Ishikawa (cell line): Measurements from ENCODE around the gene SYT7.

Source experiments
- CEBPB ChIP-seq: IDR thresholded peaks from 2 replicates; pipeline ENCODE4 v1.6.1; 2012
- CREB1 ChIP-seq: IDR thresholded peaks from 2 replicates; pipeline ENCODE4 v1.6.1; 2012; ENCODE audit warnings: low read depth
- EGR1 ChIP-seq: IDR thresholded peaks from 2 replicates; pipeline ENCODE4 v1.6.1; 2012
- EP300 ChIP-seq: IDR thresholded peaks from 2 replicates; pipeline ENCODE4 v1.6.1; 2012; ENCODE audit warnings: borderline replicate concordance
- FOXM1 ChIP-seq: IDR thresholded peaks from 2 replicates; pipeline ENCODE4 v1.6.1; 2012; ENCODE audit warnings: low read depth, borderline replicate concordance
- MAX ChIP-seq: IDR thresholded peaks from 2 replicates; pipeline ENCODE4 v1.6.1; 2012
- NFIC ChIP-seq: IDR thresholded peaks from 2 replicates; pipeline ENCODE4 v1.6.1; 2012
- RAD21 ChIP-seq: IDR thresholded peaks from 2 replicates; pipeline ENCODE4 v1.6.1; 2012; ENCODE audit warnings: low read depth
- REST ChIP-seq: IDR thresholded peaks from 2 replicates; pipeline ENCODE4 v1.6.1; 2012; ENCODE audit warnings: low read depth, mild to moderate bottlenecking
- TAF1 ChIP-seq: IDR thresholded peaks from 2 replicates; pipeline ENCODE4 v1.6.1; 2012; ENCODE audit warnings: low read depth, mild to moderate bottlenecking
- TCF12 ChIP-seq: IDR thresholded peaks from 2 replicates; pipeline ENCODE4 v1.6.1; 2012; ENCODE audit warnings: low read depth
- TEAD4 ChIP-seq: IDR thresholded peaks from 2 replicates; pipeline ENCODE4 v1.6.1; 2012
- YY1 ChIP-seq: IDR thresholded peaks from 2 replicates; pipeline ENCODE4 v1.6.1; 2012; ENCODE audit warnings: low read depth
- ZBTB7A ChIP-seq: IDR thresholded peaks from 2 replicates; pipeline ENCODE4 v1.6.1; 2012; ENCODE audit warnings: low read depth
- TF ChIP-seq, protein P1 (sequence below): IDR thresholded peaks from 2 replicates; pipeline ENCODE4 v1.6.1; 2012

Gene SYT7

DNA sequence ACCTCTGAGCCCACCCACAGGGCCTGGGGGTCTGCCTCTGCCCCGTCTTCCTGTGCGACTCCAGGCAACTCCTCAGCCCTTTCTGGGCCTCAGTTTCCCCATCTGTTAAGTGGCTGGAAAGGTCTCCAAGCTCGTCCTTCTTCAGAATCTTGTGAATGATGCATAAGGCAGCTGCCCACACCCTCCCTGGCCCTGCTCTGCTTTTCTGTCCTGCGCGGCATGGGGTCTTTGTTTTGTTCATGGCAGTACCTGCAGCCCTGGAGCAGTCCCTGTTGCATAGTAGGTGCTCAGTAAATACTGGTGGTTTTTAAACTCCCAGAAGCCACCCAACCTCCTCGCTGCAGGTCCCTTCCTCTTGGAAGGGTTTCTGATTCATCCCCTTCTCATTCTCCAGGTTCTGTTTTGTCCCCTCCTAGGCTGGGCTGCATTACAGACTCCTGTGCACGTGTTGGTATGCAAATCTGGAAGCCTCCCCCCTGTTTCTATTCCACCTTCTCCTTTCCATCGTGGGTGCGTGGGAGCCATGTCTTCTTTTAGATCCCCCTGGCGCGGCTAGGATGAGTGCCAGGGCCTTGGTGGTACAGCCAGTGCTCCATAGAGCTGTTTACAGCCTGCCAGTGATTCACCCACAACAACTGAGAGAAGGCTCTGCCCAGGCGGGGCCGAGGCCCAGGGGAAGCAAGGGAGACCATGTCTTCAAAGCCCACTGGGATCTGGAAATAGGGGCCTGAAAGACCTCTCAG, 19.3 kb upstream of the SYT7 start:
- TF ChIP-seq NFIC = no peak
- TF ChIP-seq, protein P1, sequence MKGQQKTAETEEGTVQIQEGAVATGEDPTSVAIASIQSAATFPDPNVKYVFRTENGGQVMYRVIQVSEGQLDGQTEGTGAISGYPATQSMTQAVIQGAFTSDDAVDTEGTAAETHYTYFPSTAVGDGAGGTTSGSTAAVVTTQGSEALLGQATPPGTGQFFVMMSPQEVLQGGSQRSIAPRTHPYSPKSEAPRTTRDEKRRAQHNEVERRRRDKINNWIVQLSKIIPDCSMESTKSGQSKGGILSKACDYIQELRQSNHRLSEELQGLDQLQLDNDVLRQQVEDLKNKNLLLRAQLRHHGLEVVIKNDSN = no peak
- no peak for TF ChIP-seq EGR1
- no peak for TF ChIP-seq EP300
- no peak for TF ChIP-seq TEAD4
- no peak for TF ChIP-seq RAD21
- no peak for TF ChIP-seq REST
- TF ChIP-seq MAX = no peak
- TF ChIP-seq CREB1 = no peak
- no peak for TF ChIP-seq ZBTB7A

DNA sequence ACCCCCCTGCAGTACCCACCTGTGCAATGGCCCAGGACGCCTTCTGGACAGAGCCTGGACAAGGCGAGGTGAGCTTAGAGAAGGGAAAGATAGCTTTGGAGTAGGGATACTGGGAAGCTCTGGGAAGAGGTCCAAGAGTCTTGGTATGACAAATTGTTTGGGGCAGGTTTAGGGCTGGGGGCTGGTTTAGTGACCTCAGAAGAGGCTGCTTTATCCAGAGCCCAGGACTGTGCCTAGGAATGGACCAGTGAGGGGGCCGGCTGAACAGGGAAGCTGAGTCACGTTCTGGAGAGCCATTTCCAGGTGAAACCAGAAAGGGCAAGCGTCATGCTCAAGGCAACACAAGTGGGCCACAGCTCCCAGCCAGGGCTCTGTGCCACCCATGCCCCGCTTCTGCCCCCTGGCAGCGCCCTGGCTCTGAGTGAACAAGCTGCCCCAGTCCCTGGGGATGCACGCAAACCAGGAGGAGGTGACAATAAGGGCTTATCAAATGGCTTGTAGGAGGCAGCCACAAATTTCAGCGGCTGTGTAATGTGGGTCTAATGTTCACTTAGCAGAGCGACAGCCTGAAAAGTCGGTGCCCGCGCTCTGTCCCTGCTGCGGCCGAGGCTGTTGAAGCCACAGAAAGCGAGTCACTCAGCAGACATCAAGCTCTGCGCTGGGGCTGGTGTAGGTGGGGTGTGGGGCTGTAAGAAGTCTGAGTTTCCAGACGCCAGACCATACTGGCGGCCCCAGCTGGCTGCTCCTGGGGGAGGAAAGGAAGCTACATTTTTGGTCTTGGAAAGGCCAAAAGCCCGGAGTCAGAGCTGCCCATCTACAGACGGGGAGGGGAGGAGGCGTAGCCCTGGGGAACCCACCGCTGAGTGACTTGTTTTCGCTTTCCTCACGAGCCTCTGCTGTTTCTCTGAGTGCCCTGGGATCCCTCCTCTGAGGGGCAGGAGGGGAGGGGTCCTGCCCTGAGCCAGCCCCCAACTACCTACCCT, 18.3 kb upstream of the SYT7 start:
- TF ChIP-seq RAD21 (no peak), MAX (no peak), TCF12 (no peak)
- TF ChIP-seq, protein P1 = no peak

DNA sequence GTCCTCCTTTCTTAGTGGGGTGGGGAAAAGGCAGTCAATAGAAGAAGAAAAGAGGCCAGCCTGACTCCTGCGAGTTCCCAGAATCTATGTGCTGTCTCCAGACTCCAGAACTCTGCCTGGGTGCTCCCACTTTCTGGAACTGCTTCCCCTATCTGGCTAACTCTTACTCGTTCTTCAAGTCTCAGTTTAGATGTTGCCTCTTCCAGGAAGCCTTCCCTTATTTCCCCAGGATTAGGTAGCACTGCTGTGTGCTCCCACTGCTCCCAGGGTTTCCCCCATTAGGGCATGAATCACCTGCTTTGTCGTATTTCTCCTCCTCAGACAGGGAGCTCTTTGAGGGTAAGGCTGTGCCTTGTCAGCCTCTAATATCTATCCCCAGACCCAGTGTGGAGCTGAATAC, 17.5 kb upstream of the SYT7 start:
- TF ChIP-seq FOXM1 = no peak
- TF ChIP-seq CEBPB = no peak
- no peak for TF ChIP-seq CREB1
- TF ChIP-seq, protein P1 = no peak
- TF ChIP-seq ZBTB7A = no peak
- no peak for TF ChIP-seq TAF1
- no peak for TF ChIP-seq TEAD4
- TF ChIP-seq TCF12 = no peak
- TF ChIP-seq YY1 = no peak
- TF ChIP-seq NFIC = no peak

- TF ChIP-seq TCF12 (no peak), EP300 (no peak), YY1 (no peak), MAX (no peak)
Measured at GRCh38 chr11:61596990-61597389, 16.1 kb upstream of the SYT7 start.

DNA sequence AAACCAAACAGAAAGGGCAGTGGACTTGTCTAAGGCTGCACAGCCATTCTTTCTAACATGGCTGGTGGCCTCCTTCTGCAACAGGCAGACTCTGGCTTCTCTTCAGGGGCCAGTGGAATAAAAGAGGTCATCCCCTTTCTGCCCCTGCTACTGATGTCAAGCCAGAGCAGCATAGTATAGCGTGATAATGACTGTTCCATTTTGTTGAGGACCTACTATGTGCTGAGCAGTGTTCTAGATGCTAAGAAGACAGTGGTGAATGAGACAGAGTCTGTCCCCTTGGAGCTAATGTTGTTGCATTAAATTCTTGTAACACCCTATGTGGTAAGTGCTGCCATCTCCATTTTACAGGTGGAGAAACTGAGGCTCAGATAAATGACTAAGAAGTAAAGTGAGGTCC, 15.7 kb upstream of the SYT7 start:
- TF ChIP-seq TAF1 (no peak), CEBPB (no peak), ZBTB7A (no peak), CREB1 (no peak), YY1 (no peak), REST (no peak), EP300 (no peak), TEAD4 (no peak), FOXM1 (no peak), MAX (no peak), EGR1 (no peak), TCF12 (no peak)
- TF ChIP-seq, protein P1 = no peak
